ENCODE results near the gene IPO9. TPM values are rescaled to one million over a fixed set of nuclear protein-coding genes. Genes with fewer than 3 reads are reported as not detected.
A peak's percentile ranks its signal among the peaks of the same experiment; 100 is the strongest.

IPO9 gene
- total RNA-seq, result 47.1 to 69.5 TPM (median 48.2 TPM) in 3 replicates
- long read RNA-seq, full-length matches to known transcripts, result 92 of 127 reads
- long read RNA-seq, partial matches to known transcripts, result 14 of 127 reads
- long read RNA-seq, other reads (novel, unspliced or antisense), result 21 of 127 reads

GRCh38 chr1:201828820-201829774, at the start of gene IPO9:
Gene IPO9 (plus strand): TSS chr1:201829157. CDS start chr1:201829210, 53 bp downstream.
- peak; percentile 97 for TF ChIP-seq CTCF (IDR thresholded peaks at IDR 0.05)
- Mint-ChIP-seq H3K4me1 (ENCODE audit: low read depth) (peaks cover 73% of the 10 kb centered on the region), H3K27ac (ENCODE audit: unreplicated experiment) (peak within 1 kb of the TSS; percentile 99), H3K4me3 (ENCODE audit: unreplicated experiment) (peak within 1 kb of the TSS; percentile 90), H3K27me3 (ENCODE audit: low read depth) (no peaks in the 10 kb centered on the region), H3K9me3 (ENCODE audit: low read depth) (no peaks in the 10 kb centered on the region), H3K36me3 (ENCODE audit: low read depth) (no peaks in the 10 kb centered on the region)
- DNase-seq (ENCODE audit: low spot score), result peak; percentile 95

- no peak for TF ChIP-seq CTCF (IDR thresholded peaks at IDR 0.05)
- H3K27ac Mint-ChIP-seq (ENCODE audit: unreplicated experiment), result no peak overlapping the region
- H3K4me3 Mint-ChIP-seq (ENCODE audit: unreplicated experiment), result no peak overlapping the region
- peaks cover 69% of the 10 kb centered on the region for H3K4me1 Mint-ChIP-seq (ENCODE audit: low read depth)
- no peak for DNase-seq (ENCODE audit: low spot score)
- H3K27me3 Mint-ChIP-seq (ENCODE audit: low read depth), result no peaks in the 10 kb centered on the region
- H3K36me3 Mint-ChIP-seq (ENCODE audit: low read depth), result peaks cover 45% of the 10 kb centered on the region
- no peaks in the 10 kb centered on the region for H3K9me3 Mint-ChIP-seq (ENCODE audit: low read depth)
Observed at GRCh38 chr1:201779351-201779880, 49.5 kb upstream of the IPO9 start.

GRCh38 chr1:201780952-201781351, 48.0 kb upstream of the IPO9 start:
- DNase-seq (ENCODE audit: low spot score), result no peak
- no peak overlapping the region for H3K4me3 Mint-ChIP-seq (ENCODE audit: unreplicated experiment)
- no peaks in the 10 kb centered on the region for H3K27me3 Mint-ChIP-seq (ENCODE audit: low read depth)
- peaks cover 47% of the 10 kb centered on the region for H3K36me3 Mint-ChIP-seq (ENCODE audit: low read depth)
- TF ChIP-seq CTCF (IDR thresholded peaks at IDR 0.05), result no peak
- peak overlapping the region; percentile 76 for H3K27ac Mint-ChIP-seq (ENCODE audit: unreplicated experiment)
- H3K4me1 Mint-ChIP-seq (ENCODE audit: low read depth), result peaks cover 55% of the 10 kb centered on the region
- no peaks in the 10 kb centered on the region for H3K9me3 Mint-ChIP-seq (ENCODE audit: low read depth)

- no peaks in the 10 kb centered on the region for H3K9me3 Mint-ChIP-seq (ENCODE audit: low read depth)
- no peak for DNase-seq (ENCODE audit: low spot score)
- no peaks in the 10 kb centered on the region for H3K27me3 Mint-ChIP-seq (ENCODE audit: low read depth)
- no peak overlapping the region for H3K4me3 Mint-ChIP-seq (ENCODE audit: unreplicated experiment)
- H3K36me3 Mint-ChIP-seq (ENCODE audit: low read depth), result peaks cover 52% of the 10 kb centered on the region
- H3K4me1 Mint-ChIP-seq (ENCODE audit: low read depth), result peaks cover 58% of the 10 kb centered on the region
- no peak for TF ChIP-seq CTCF (IDR thresholded peaks at IDR 0.05)
- peak overlapping the region; percentile 76 for H3K27ac Mint-ChIP-seq (ENCODE audit: unreplicated experiment)
Observed at GRCh38 chr1:201781437-201781836, 47.5 kb upstream of the IPO9 start.

GRCh38 chr1:201782353-201782752, 46.6 kb upstream of the IPO9 start:
- Mint-ChIP-seq H3K4me3 (ENCODE audit: unreplicated experiment) (no peak overlapping the region), H3K36me3 (ENCODE audit: low read depth) (peaks cover 56% of the 10 kb centered on the region), H3K27me3 (ENCODE audit: low read depth) (no peaks in the 10 kb centered on the region), H3K27ac (ENCODE audit: unreplicated experiment) (no peak overlapping the region), H3K4me1 (ENCODE audit: low read depth) (peaks cover 60% of the 10 kb centered on the region), H3K9me3 (ENCODE audit: low read depth) (no peaks in the 10 kb centered on the region)
- TF ChIP-seq CTCF (IDR thresholded peaks at IDR 0.05), result no peak
- DNase-seq (ENCODE audit: low spot score), result no peak
